Lower leg skin (tissue), 3 donors: Measurements from ENCODE around the gene CARD11.

Source experiments
- CTCF ChIP-seq, 3 donors: fragments of 450-650 bp; IDR thresholded peaks; one replicate each; pipeline ENCODE4 v1.5.1; 2016; ENCODE audit warnings: antibody characterized with exemption in 3 of 3, mild to moderate bottlenecking in 3 of 3, moderate library complexity in 2 of 3
- POLR2A ChIP-seq, 2 donors: fragments of 450-650 bp; IDR thresholded peaks; one replicate each; pipeline ENCODE4 v1.6.1; 2016 to 2017; ENCODE audit warnings: antibody characterized with exemption in 2 of 2, mild to moderate bottlenecking in 1 of 2, moderate library complexity in 1 of 2

- TF ChIP-seq CTCF (IDR thresholded peaks at IDR 0.05): no peak
- TF ChIP-seq POLR2A (IDR thresholded peaks at IDR 0.05): no peak
These were observed 93.1 kb downstream of the CARD11 start for GRCh38 chr7:2950578-2950977.
